ENCODE measurements around the gene AKAP8L.

AKAP8L gene

GRCh38 chr19:15372891-15373301 lies 45.9 kb downstream of the AKAP8L start:
- DNase-seq (ENCODE audit: low read depth): no peak
- TF ChIP-seq CTCF (IDR thresholded peaks at IDR 0.05; ENCODE audit: insufficient read depth, low read depth, low read length, missing control alignments): no peak
- H3K4me3 ChIP-seq (ENCODE audit: low read length): no peak overlapping the region

- no peak for DNase-seq (ENCODE audit: low read depth)
- TF ChIP-seq CTCF (IDR thresholded peaks at IDR 0.05; ENCODE audit: insufficient read depth, low read depth, low read length, missing control alignments): no peak
- no peak overlapping the region for H3K4me3 ChIP-seq (ENCODE audit: low read length)
These were observed 46.3 kb downstream of the AKAP8L start for GRCh38 chr19:15372470-15372869.

GRCh38 chr19:15371786-15372380 lies 46.9 kb downstream of the AKAP8L start:
- TF ChIP-seq CTCF (IDR thresholded peaks at IDR 0.05; ENCODE audit: insufficient read depth, low read depth, low read length, missing control alignments): no peak
- DNase-seq (ENCODE audit: low read depth): no peak
- no peak overlapping the region for H3K4me3 ChIP-seq (ENCODE audit: low read length)

- no peak for DNase-seq (ENCODE audit: low read depth)
- no peak overlapping the region for H3K4me3 ChIP-seq (ENCODE audit: low read length)
- TF ChIP-seq CTCF (IDR thresholded peaks at IDR 0.05; ENCODE audit: insufficient read depth, low read depth, low read length, missing control alignments): no peak
These were observed 47.7 kb downstream of the AKAP8L start for GRCh38 chr19:15371119-15371518.

GRCh38 chr19:15369594-15369891 lies 49.2 kb downstream of the AKAP8L start:
- no peak for DNase-seq (ENCODE audit: low read depth)
- H3K4me3 ChIP-seq (ENCODE audit: low read length): no peak overlapping the region
- TF ChIP-seq CTCF (IDR thresholded peaks at IDR 0.05; ENCODE audit: insufficient read depth, low read depth, low read length, missing control alignments): no peak

- TF ChIP-seq CTCF (IDR thresholded peaks at IDR 0.05; ENCODE audit: insufficient read depth, low read depth, low read length, missing control alignments): no peak
- no peak overlapping the region for H3K4me3 ChIP-seq (ENCODE audit: low read length)
- DNase-seq (ENCODE audit: low read depth): no peak
These were observed 49.8 kb downstream of the AKAP8L start for GRCh38 chr19:15368798-15369593.
